ENCODE results near the gene JPH3.

The JPH3 gene

DNA sequence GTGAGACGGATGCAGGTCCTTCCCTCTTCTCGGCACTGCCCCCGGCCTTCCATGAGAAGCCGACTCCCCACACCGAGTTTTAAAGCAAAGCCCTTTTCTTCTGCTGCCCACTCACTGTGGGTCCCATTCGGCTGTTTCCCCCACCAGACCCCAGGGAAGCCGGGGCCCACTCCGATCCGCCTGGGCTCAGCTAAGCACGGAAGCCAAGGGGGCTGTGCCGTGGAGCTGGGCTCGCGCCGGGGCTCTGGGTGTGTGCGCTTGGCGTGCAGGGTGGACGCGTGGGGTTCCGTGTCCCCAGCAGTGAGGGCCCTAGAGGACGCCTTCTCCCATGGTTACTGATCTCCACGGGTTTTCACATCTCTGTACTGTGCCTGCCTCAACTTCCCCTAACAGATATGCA is 94.9 kb downstream of the JPH3 start:
- Histone ChIP-seq H3K27ac (ENCODE audit: low read length) (no peak overlapping the region), H3K4me3 (ENCODE audit: low read length) (no peak overlapping the region), H3K9ac (ENCODE audit: low read depth, low read length) (no peak overlapping the region), H3K9me3 (ENCODE audit: insufficient read depth, low read depth, low read length) (no peaks in the 10 kb centered on the region), H3K36me3 (ENCODE audit: insufficient read depth, low read depth, low read length) (peaks cover 67% of the 10 kb centered on the region), H3K27me3 (ENCODE audit: insufficient read depth, low read length) (no peaks in the 10 kb centered on the region), H3K4me1 (ENCODE audit: insufficient read depth, low read length) (no peaks in the 10 kb centered on the region)

DNA sequence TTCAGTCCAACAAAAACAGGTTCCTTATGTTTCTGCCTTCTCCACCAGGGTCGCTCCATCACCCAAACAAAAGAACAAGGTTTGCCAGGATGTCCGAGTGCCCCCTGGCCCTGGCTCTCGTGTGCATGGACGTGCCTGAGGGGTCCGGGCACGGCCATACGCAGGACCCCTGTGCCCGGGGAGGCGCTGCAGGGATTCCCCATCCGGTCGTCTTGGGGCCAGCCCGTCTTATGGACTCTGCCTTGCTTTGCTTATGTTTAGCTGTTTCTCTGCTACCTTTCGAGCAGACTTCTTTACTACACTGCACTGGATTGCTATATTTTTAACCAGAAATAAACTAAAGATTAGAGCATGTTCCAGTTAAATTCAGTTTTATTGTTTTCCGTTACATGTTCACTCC is 95.5 kb downstream of the JPH3 start:
- H3K9me3 ChIP-seq (ENCODE audit: insufficient read depth, low read depth, low read length) = no peaks in the 10 kb centered on the region
- no peak overlapping the region for H3K4me3 ChIP-seq (ENCODE audit: low read length)
- H3K9ac ChIP-seq (ENCODE audit: low read depth, low read length) = no peak overlapping the region
- no peaks in the 10 kb centered on the region for H3K27me3 ChIP-seq (ENCODE audit: insufficient read depth, low read length)
- no peak overlapping the region for H3K27ac ChIP-seq (ENCODE audit: low read length)
- H3K4me1 ChIP-seq (ENCODE audit: insufficient read depth, low read length) = no peaks in the 10 kb centered on the region
- peaks cover 71% of the 10 kb centered on the region for H3K36me3 ChIP-seq (ENCODE audit: insufficient read depth, low read depth, low read length)

DNA sequence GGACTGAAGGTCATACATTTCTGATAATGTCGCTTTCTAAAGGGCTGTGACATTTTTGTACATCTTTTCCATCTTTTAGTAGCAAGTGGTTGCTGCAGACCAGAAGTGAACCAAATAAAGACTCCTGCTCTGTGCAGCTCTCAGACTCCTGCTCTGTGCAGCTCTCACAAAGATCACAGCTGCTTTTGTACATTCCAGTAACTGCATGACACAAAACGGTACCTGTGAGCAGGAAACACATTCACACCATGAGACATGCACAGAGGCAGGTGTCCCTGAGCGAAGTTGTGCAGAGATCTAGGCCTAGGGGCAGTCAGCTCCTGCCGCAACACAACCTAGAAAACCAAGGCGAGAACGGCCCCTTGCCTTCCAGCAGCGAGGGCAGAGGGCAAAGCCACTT is 95.9 kb downstream of the JPH3 start:
- Histone ChIP-seq H3K36me3 (ENCODE audit: insufficient read depth, low read depth, low read length) (peaks cover 75% of the 10 kb centered on the region), H3K27ac (ENCODE audit: low read length) (no peak overlapping the region), H3K4me1 (ENCODE audit: insufficient read depth, low read length) (no peaks in the 10 kb centered on the region), H3K4me3 (ENCODE audit: low read length) (no peak overlapping the region), H3K9ac (ENCODE audit: low read depth, low read length) (no peak overlapping the region), H3K27me3 (ENCODE audit: insufficient read depth, low read length) (no peaks in the 10 kb centered on the region), H3K9me3 (ENCODE audit: insufficient read depth, low read depth, low read length) (no peaks in the 10 kb centered on the region)

DNA sequence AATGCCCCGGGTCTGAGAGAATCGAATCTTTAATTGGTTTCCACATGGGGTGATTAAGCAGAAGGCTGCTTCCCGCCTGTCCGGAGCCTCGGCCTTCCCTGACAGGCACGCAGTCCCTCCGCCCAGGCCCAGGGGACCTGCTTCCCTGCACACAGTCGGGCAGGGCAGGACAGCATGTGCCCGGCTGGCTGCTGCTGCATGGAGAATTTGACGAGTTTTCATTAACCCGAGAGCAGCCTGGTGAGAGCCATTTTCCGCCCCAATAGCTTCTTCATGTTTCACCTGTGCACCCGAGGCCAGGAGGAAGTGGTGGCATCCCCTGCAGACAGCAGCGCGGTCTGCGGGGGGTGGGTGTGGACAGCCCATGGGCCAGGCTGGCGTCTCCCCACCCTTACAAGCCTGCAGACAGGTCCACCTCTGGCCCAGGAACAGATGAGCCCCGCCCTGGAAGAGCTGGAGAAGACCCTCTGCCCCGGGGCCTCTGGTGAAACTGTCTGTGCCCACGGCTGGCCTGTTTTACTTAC is 96.4 kb downstream of the JPH3 start:
- H3K9ac ChIP-seq (ENCODE audit: low read depth, low read length) = no peak overlapping the region
- no peak overlapping the region for H3K4me3 ChIP-seq (ENCODE audit: low read length)
- no peak overlapping the region for H3K27ac ChIP-seq (ENCODE audit: low read length)
- H3K27me3 ChIP-seq (ENCODE audit: insufficient read depth, low read length) = no peaks in the 10 kb centered on the region
- peaks cover 80% of the 10 kb centered on the region for H3K36me3 ChIP-seq (ENCODE audit: insufficient read depth, low read depth, low read length)
- no peaks in the 10 kb centered on the region for H3K4me1 ChIP-seq (ENCODE audit: insufficient read depth, low read length)
- H3K9me3 ChIP-seq (ENCODE audit: insufficient read depth, low read depth, low read length) = no peaks in the 10 kb centered on the region

DNA sequence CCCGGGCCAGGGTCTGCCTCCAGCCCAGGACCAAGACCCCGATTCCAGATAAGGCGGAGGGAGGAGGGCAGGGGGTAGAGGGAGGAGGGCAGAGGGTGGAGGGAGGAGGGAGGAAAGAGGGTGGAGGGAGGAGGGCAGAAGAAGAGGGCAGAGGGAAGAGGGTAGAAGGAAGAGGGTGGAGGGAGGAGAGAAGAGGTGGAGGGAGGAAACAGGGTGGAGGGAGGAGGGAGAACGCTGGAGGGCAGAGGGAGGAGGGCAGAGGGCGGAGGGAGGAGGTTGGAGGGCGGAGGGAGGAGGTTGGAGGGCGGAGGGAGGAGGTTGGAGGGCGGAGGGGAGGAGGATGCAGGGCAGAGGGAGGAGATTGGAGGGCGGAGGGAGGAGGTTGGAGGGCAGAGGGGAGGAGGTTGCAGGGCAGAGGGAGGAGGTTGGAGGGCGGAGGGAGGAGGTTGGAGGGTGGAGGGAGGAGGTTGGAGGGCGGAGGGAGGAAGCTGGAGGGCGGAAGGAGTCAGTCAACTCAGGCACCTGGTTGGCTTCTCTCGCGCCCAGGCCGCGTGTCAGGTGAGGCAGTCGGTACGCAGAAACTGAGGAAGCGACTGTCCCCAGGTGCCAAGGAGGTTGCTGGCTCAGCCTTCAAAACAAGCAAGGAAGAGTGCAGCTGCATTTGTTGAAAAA is 98.2 kb downstream of the JPH3 start:
- H3K4me1 ChIP-seq (ENCODE audit: insufficient read depth, low read length) = no peaks in the 10 kb centered on the region
- no peak overlapping the region for H3K4me3 ChIP-seq (ENCODE audit: low read length)
- H3K27ac ChIP-seq (ENCODE audit: low read length) = no peak overlapping the region
- peaks cover 77% of the 10 kb centered on the region for H3K36me3 ChIP-seq (ENCODE audit: insufficient read depth, low read depth, low read length)
- H3K27me3 ChIP-seq (ENCODE audit: insufficient read depth, low read length) = no peaks in the 10 kb centered on the region
- no peaks in the 10 kb centered on the region for H3K9me3 ChIP-seq (ENCODE audit: insufficient read depth, low read depth, low read length)
- no peak overlapping the region for H3K9ac ChIP-seq (ENCODE audit: low read depth, low read length)

DNA sequence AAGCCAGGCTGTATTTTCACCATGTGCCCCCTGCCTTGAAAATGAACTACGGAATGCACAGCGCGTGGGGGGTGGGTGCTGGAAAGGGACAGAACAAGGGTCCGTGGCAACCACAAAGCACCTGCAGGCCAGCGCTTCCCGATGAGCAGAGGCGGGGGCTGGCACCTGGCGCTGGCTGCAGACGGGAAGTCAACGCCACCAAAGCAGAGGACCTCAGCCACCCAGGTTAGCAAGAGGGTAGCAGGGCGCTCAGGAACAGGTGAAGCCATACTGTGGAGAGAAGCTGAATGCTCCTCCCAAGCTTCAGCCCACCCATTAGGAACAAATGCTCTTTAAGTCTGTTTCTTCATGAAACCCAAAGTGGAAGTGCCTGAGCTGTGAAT is 98.8 kb downstream of the JPH3 start:
- H3K27me3 ChIP-seq (ENCODE audit: insufficient read depth, low read length) = no peaks in the 10 kb centered on the region
- H3K4me1 ChIP-seq (ENCODE audit: insufficient read depth, low read length) = no peaks in the 10 kb centered on the region
- no peak overlapping the region for H3K27ac ChIP-seq (ENCODE audit: low read length)
- H3K9ac ChIP-seq (ENCODE audit: low read depth, low read length) = no peak overlapping the region
- no peak overlapping the region for H3K4me3 ChIP-seq (ENCODE audit: low read length)
- peaks cover 72% of the 10 kb centered on the region for H3K36me3 ChIP-seq (ENCODE audit: insufficient read depth, low read depth, low read length)
- no peaks in the 10 kb centered on the region for H3K9me3 ChIP-seq (ENCODE audit: insufficient read depth, low read depth, low read length)

DNA sequence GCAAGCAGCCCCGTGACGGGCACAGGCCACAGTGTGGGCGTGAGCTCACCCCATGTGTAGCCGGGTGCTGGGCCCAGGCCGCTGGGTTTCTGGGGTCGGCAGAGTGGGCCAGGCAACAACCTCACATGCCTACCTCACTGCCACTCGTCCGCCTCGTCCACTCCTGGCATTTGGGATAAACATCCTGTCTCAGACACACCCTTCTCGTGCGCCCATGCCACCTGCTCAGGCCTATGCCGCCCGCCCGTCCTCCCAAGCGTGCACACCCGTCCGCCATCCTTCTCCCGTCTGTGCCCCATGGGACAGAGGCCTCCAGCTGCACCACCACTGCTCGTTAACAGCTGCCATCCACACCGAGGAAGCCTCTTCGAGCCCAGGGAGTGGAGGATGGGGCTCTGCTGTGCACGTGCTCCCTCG is 99.2 kb downstream of the JPH3 start:
- Histone ChIP-seq H3K9ac (ENCODE audit: low read depth, low read length) (no peak overlapping the region), H3K27ac (ENCODE audit: low read length) (no peak overlapping the region), H3K4me3 (ENCODE audit: low read length) (no peak overlapping the region)

DNA sequence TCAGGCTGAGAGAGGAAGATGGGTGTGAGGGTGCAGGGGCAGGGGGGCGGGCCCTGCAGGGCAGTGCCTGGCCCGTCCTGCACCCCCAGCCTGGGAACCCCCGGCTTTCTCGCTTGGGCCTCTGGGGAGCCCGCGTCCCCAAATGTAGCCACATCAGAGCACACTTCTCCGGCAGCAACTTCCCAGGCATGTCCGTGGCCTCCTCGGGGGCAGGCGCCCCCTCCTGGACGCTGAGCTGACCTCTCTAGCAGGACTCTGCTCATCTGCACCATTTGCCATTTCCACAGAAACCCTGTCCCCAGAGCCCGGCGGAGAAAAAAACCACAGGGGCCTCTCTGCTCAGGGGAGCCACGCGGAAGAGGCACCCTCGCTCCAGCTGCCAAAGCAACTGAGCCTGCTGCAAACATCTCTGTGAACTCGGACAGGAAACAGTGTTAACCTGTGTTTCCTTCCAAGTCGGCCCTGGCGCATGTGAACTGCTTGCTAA is 100.1 kb downstream of the JPH3 start:
- Histone ChIP-seq H3K4me1 (ENCODE audit: insufficient read depth, low read length) (no peaks in the 10 kb centered on the region; the same call in 1 of the 2 replicates), H3K9ac (ENCODE audit: low read depth, low read length) (no peak overlapping the region), H3K9me3 (ENCODE audit: insufficient read depth, low read depth, low read length) (no peaks in the 10 kb centered on the region), H3K27ac (ENCODE audit: low read length) (no peak overlapping the region), H3K36me3 (ENCODE audit: insufficient read depth, low read depth, low read length) (peaks cover 63% of the 10 kb centered on the region), H3K4me3 (ENCODE audit: low read length) (no peak overlapping the region), H3K27me3 (ENCODE audit: insufficient read depth, low read length) (no peaks in the 10 kb centered on the region)

More for the DNA sequence above, 99.2 kb downstream of the JPH3 start:
- Histone ChIP-seq H3K27me3 (ENCODE audit: insufficient read depth, low read length) (no peaks in the 10 kb centered on the region), H3K9me3 (ENCODE audit: insufficient read depth, low read depth, low read length) (no peaks in the 10 kb centered on the region), H3K36me3 (ENCODE audit: insufficient read depth, low read depth, low read length) (peaks cover 67% of the 10 kb centered on the region), H3K4me1 (ENCODE audit: insufficient read depth, low read length) (no peaks in the 10 kb centered on the region; the same call in 1 of the 2 replicates)

DNA sequence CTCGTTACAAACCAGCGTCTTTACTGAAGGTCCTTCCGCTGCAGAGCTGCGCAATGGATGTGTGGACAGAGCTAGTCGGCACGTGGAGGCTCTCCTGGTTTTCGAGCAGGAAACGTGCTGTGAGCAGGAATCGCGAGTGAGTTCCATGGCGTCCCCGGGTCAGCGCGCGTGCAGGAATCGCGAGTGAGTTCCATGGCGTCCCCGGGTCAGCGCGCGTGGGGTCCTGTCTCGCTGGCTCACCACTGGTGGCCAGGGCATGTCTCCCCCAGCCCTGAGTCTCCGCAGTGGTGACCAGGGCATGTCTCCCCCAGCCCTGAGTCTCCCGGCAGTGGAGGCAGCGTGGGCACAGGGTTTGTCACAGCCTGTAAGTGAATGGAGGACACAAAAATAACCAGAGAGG is 100.8 kb downstream of the JPH3 start:
- H3K9ac ChIP-seq (ENCODE audit: low read depth, low read length) = no peak overlapping the region
- no peak overlapping the region for H3K4me3 ChIP-seq (ENCODE audit: low read length)
- H3K4me1 ChIP-seq (ENCODE audit: insufficient read depth, low read length) = no peaks in the 10 kb centered on the region; the same call in 1 of the 2 replicates
- no peaks in the 10 kb centered on the region for H3K9me3 ChIP-seq (ENCODE audit: insufficient read depth, low read depth, low read length)
- H3K36me3 ChIP-seq (ENCODE audit: insufficient read depth, low read depth, low read length) = peaks cover 63% of the 10 kb centered on the region
- no peak overlapping the region for H3K27ac ChIP-seq (ENCODE audit: low read length)
- H3K27me3 ChIP-seq (ENCODE audit: insufficient read depth, low read length) = no peaks in the 10 kb centered on the region

DNA sequence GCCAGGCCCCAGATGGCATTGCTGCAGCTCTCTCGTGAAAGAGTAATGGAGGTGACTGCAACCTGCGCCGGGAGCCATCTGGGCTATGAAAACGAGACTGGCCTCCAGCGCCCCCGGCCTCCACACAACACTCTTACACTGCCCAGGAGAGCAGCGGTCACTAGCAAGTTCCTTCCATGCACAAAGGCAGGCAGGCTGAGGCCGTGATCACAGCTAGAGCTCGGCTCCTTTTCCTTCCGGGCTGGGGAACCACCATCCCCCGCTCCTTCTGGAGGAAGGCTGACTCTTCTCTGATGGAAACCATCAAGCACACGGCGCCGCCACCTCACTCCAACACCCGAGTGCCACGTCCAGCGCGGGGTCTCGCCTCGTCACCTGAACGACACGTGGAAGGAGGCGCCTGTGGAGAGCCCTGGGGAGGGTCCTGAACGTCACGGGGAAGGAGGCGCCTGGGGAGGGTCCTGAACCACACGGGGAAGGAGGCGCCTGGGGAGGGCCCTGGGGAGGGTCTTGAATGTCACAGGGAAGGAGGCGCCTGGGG is 101.6 kb downstream of the JPH3 start:
- Histone ChIP-seq H3K9ac (ENCODE audit: low read depth, low read length) (no peak overlapping the region), H3K27me3 (ENCODE audit: insufficient read depth, low read length) (no peaks in the 10 kb centered on the region), H3K9me3 (ENCODE audit: insufficient read depth, low read depth, low read length) (no peaks in the 10 kb centered on the region), H3K4me3 (ENCODE audit: low read length) (no peak overlapping the region), H3K4me1 (ENCODE audit: insufficient read depth, low read length) (no peaks in the 10 kb centered on the region; the same call in 1 of the 2 replicates), H3K27ac (ENCODE audit: low read length) (no peak overlapping the region), H3K36me3 (ENCODE audit: insufficient read depth, low read depth, low read length) (peaks cover 63% of the 10 kb centered on the region)

DNA sequence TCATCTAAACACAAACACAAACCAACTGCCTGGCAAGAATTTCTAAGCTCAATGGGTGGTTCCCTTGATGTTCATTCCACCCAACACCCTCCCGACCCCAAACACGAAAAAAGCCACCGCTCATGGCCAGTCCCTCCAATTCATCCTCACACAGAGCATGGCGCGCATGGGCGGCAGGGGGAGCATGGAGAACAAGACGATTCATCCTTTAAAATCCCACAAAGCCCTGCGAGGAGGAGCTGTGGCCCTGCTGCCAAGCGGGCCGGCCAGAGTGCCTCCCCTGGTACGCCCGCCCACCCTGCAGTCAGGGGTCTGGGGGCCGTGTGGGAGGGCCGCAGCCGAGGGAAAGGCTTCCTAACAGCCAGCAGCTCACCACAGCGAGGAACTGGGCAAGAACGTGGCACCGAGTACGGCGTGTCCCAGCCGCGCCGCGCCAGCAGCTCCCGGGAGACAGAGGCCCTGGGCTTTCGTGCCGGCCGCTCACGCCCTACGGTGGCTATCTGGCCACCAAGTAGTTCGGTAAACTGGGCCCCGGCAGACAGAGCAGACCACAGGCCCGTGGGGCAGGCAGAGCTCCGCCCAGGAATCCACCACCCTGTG is 102.5 kb downstream of the JPH3 start:
- no peak overlapping the region for H3K9ac ChIP-seq (ENCODE audit: low read depth, low read length)
- H3K27ac ChIP-seq (ENCODE audit: low read length) = no peak overlapping the region

More for the DNA sequence above, 102.5 kb downstream of the JPH3 start:
- Histone ChIP-seq H3K36me3 (ENCODE audit: insufficient read depth, low read depth, low read length) (peaks cover 65% of the 10 kb centered on the region), H3K4me1 (ENCODE audit: insufficient read depth, low read length) (no peaks in the 10 kb centered on the region; the same call in 1 of the 2 replicates), H3K4me3 (ENCODE audit: low read length) (no peak overlapping the region), H3K9me3 (ENCODE audit: insufficient read depth, low read depth, low read length) (no peaks in the 10 kb centered on the region), H3K27me3 (ENCODE audit: insufficient read depth, low read length) (no peaks in the 10 kb centered on the region)

Measured in iPS-20b (cell line).